NCI-H82 (cell line): ENCODE results near the gene MMRN2.
"Not testable (repeated sequence)": the region's sequence is repeated elsewhere in the genome, so short reads cannot be mapped to it uniquely, and the experiment has no call there.

Source experiments
- DNase-seq: peaks from one replicate; lab custom pipeline; 2025; lab: John Stamatoyannopoulos, UW

MMRN2 gene

GRCh38 chr10:86956195-86956847, 1.1 kb downstream of the MMRN2 start:
- no peak for DNase-seq

- no peak for DNase-seq
Measured at GRCh38 chr10:86955501-86956194, 1.8 kb downstream of the MMRN2 start.

- DNase-seq, result no peak
Measured at GRCh38 chr10:86954681-86955500, 2.5 kb downstream of the MMRN2 start.

GRCh38 chr10:86953747-86954680, 3.4 kb downstream of the MMRN2 start:
- DNase-seq, result peak; percentile 84

- DNase-seq, result not testable (repeated sequence)
Measured at GRCh38 chr10:86952697-86953096, 4.7 kb downstream of the MMRN2 start.

DNA sequence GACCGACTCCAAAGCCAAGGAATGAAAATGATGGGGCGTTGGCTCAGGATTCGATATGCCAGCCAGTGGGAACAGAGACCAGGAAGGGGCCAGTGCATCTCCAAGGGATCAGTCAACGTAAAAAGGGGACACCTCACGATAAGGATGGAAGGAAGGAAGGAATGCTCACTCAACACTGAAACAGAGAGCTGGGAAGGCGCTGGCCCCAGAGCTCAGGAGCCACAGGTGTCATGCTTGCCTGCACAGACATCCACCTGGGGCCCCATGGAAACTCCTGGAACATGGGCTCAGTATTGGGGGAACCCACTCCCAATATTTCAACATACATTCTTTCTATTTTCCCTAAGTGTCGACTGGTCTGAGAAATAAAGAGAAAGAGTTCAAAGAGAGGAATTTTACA, 5.3 kb downstream of the MMRN2 start:
- DNase-seq, result no peak

GRCh38 chr10:86951184-86951761, 6.1 kb downstream of the MMRN2 start:
- DNase-seq, result no peak

- no peak for DNase-seq
Measured at GRCh38 chr10:86950349-86950748, 7.1 kb downstream of the MMRN2 start.

GRCh38 chr10:86947806-86948205, 9.6 kb downstream of the MMRN2 start:
- not testable (repeated sequence) for DNase-seq

- no peak for DNase-seq
Measured at GRCh38 chr10:86946213-86947155, 10.9 kb downstream of the MMRN2 start.

DNA sequence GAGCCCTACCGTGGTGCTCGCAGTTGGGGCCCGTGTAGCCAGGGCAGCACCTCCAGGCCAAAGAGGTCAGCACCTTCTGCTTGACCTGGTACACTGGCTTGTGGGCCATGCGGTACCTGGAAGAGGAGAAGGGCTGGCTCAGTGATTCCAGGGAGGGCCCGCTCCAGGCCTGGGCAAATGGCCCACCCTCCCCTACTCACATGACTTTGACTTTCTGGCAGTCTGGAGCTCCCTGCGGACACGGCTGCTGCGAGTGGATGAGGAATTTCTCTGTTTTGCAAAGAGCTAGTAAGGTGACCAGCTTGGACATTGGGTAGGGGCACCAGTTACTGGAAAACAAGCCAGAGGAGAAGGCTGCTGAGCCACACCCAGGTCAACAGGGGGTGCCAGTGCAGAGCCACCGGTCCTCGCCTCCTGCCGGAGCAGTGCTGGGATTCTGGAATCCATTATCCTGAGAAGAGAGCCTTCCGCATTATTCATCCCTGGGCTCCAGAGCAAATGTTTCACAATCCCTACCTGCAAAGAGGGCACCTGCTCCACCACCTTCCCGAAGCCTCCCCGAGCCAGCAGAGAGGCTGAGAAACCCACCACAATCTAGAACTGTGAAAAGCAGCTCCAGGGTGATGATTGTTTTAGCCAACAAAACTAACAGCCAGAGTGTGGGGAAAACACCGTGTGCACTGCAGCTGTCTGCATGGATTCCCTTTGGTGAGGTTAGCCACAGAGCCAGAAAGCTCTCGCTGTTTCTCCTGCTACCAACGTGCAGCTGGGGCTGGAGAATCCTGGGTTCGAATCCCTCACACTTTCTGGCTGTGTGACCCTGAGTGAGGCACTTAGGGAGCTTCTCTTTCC, 11.8 kb downstream of the MMRN2 start:
- DNase-seq, result peak; percentile 50

DNA sequence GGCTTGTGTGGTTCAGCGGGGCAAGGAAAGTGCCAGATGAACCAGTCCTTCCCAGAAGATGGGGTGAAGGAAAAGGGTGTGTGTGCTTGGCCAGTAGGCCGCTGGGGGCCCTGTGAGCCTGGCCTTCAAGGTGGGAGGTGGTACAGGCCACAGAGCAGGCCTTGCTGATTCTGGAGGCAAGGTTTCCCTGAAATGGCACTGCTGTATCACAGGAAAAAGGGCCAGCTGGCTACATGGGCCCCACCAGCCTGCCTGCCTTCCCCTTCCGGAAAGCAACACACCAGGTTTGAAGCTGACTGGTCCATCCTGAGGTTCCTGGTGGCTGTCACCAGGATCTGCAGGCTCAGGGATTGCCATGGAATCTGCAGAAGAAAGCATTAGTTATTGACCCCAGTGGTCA, 12.5 kb downstream of the MMRN2 start:
- DNase-seq, result no peak

- DNase-seq, result no peak
Measured at GRCh38 chr10:86944471-86944870, 12.9 kb downstream of the MMRN2 start.

- no peak for DNase-seq
Measured at GRCh38 chr10:86944031-86944419, 13.4 kb downstream of the MMRN2 start.

- DNase-seq, result no peak
Measured at GRCh38 chr10:86943316-86944030, 13.9 kb downstream of the MMRN2 start.

DNA sequence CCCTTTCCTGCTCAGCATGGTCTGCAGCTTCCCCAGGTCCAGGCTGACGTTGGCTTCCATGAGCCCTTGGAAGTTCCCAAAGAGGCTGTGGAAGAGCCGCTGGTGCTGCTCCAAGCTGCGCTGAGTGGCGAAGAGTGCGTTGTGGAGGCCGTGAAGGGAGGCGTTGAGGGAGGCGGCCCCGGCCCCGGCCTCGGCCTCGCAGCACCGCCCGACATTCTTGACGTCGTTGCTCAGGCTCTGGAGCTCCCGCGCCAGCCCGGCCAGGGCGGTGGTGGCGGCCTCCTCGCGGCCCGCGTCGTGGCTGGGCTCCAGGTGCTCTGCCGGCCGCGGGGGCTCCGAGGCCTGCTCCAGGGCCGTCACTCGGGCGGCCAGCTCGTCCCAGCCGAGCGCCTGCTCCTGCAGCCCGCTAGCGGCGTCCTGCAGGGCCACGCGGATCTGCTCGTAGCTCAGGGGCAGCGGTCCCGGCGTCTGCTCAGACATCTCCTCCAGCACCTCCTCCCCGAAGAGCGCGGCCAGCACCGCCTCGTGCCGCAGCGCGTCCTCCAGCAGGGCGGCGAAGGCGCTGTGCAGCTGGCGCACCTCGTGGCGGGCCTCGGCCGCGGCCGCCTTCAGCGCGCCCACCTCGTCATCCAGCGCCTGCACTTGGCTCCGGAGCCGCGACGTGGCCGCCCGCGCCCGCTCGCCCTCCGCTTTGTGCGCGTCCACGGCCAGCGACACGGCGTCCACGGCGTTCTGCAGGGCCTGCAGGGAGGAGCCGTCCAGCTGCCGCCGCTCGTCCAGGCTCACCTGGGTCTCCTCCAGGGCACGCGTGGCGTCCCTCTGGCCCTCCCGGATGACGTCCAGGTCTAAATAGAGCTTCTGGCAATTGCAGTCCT, 14.7 kb downstream of the MMRN2 start:
- DNase-seq, result no peak

- DNase-seq, result no peak
Measured at GRCh38 chr10:86941991-86942421, 15.4 kb downstream of the MMRN2 start.

- no peak for DNase-seq
Measured at GRCh38 chr10:86941426-86941825, 16.0 kb downstream of the MMRN2 start.
